GM12878 (cell line): Measurements from ENCODE around the gene MUSK. TPM values are rescaled to one million over a fixed set of nuclear protein-coding genes. Genes with fewer than 3 reads are reported as not detected.
A peak's percentile ranks its signal among the peaks of the same experiment; 100 is the strongest.

Experiments
- ATAC-seq: fragments of 200-7000 bp; cut with Tn5 transposase; 3 replicates; pipeline ENCODE4 v1.9.1; 2020; ENCODE audit warnings: mild to moderate bottlenecking, moderate library complexity
- BruUV-seq: library from RNA; stranded (reverse); fragments of 400-500 nt; replicated peaks from 2 replicates; lab custom pipeline; 2021; lab: Mats Ljungman, UMichigan
- CTCF ChIA-PET: fragments of 300-600 bp; sonication (Branson Sonifier 250); formaldehyde crosslinking; extraction: SDS; loops from one replicate; lab custom pipeline; 2021; ENCODE audit warnings: inconsistent platforms; lab: Yijun Ruan, JAX
- POLR2A ChIA-PET: fragments of 350-600 bp; formaldehyde crosslinking; extraction: SDS; loops from one replicate; lab custom pipeline; 2021; ENCODE audit warnings: inconsistent platforms; lab: Charles Lee
- RAD21 ChIA-PET: fragments of 300-600 bp; sonication (Branson Sonifier 250); formaldehyde crosslinking; loops from one replicate; lab custom pipeline; 2023; ENCODE audit warnings: antibody characterized with exemption; ENCODE audit not compliant: unreplicated experiment; lab: Charles Lee
- SMC1A ChIA-PET: fragments of 300-600 bp; sonication (Branson Sonifier 250); formaldehyde crosslinking; loops from one replicate; lab custom pipeline; 2023; ENCODE audit not compliant: unreplicated experiment, uncharacterized antibody; lab: Charles Lee
- DNase-seq: peaks from one replicate; pipeline ENCODE4 v3.0.0-alpha.2; 2011; ENCODE audit warnings: low read depth, low spot score
- FAIRE-seq: peaks from 3 replicates; lab custom pipeline; 2011; peaks lifted over from hg19 to GRCh38; lab: Jason Lieb, UNC
- H2AFZ ChIP-seq: 2 replicates; pipeline ENCODE4 v1.6.0; 2011; ENCODE audit warnings: low read depth, low read length, control low read depth; ENCODE audit not compliant: control insufficient read depth
- H3K27ac ChIP-seq: 2 replicates; pipeline ENCODE4 v1.5.1; 2011; ENCODE audit warnings: control low read depth; ENCODE audit not compliant: control insufficient read depth, insufficient read depth
- H3K27me3 ChIP-seq, 2 experiments: replicated peaks in 1 of 2; 2 replicates each; pipeline versions ENCODE4 v1.6.0 to v1.6.1; 2011; ENCODE audit warnings: low read length in 1 of 2; ENCODE audit not compliant: control insufficient read depth in 2 of 2, insufficient read depth in 2 of 2
- H3K36me3 ChIP-seq, 2 experiments: 2 replicates each; pipeline ENCODE4 v1.5.1; 2011; ENCODE audit warnings: low read length in 1 of 2; ENCODE audit not compliant: control insufficient read depth in 2 of 2, insufficient read depth in 2 of 2
- H3K4me1 ChIP-seq: 2 replicates; pipeline ENCODE4 v1.6.1; 2011; ENCODE audit warnings: mild to moderate bottlenecking, low read length, moderate library complexity, mixed read lengths; ENCODE audit not compliant: control insufficient read depth, insufficient read depth
- H3K4me2 ChIP-seq: 2 replicates; pipeline ENCODE4 v1.6.0; 2011; ENCODE audit warnings: control low read depth; ENCODE audit not compliant: control insufficient read depth, insufficient read depth
- H3K4me3 ChIP-seq: fragments of 200-600 bp; sonication (generic); 2 replicates; pipeline ENCODE4 v1.5.1; 2016
- H3K79me2 ChIP-seq: 2 replicates; pipeline ENCODE4 v1.6.0; 2011; ENCODE audit warnings: low read length; ENCODE audit not compliant: control insufficient read depth, insufficient read depth
- H3K9ac ChIP-seq: 2 replicates; pipeline ENCODE4 v1.8.0; 2011; ENCODE audit warnings: low read length, control low read depth, mixed read lengths; ENCODE audit not compliant: control insufficient read depth, insufficient read depth
- H3K9me3 ChIP-seq: replicated peaks from 3 replicates; pipeline ENCODE4 v1.5.1; 2011; ENCODE audit warnings: mild to moderate bottlenecking, low read length; ENCODE audit not compliant: control insufficient read depth, insufficient read depth
- H4K20me1 ChIP-seq: 2 replicates; pipeline ENCODE4 v1.6.0; 2011; ENCODE audit not compliant: control insufficient read depth, insufficient read depth
- ATF7 ChIP-seq: fragments of 450-650 bp; IDR thresholded peaks from 2 replicates; pipeline ENCODE4 v1.6.1; 2016; ENCODE audit warnings: low read depth, mild to moderate bottlenecking
- MTA2 ChIP-seq: fragments of 450-650 bp; IDR thresholded peaks from 2 replicates; pipeline ENCODE4 v1.6.1; 2016; ENCODE audit warnings: low read depth, mild to moderate bottlenecking, moderate library complexity
- NKRF ChIP-seq: fragments of 450-650 bp; conservative IDR thresholded peaks from 2 replicates; pipeline ENCODE4 v1.6.1; 2017; ENCODE audit warnings: mild to moderate bottlenecking, moderate library complexity
- WGBS: methylation state at CpG from one replicate; pipeline ENCODE4 v1.1.6; 2016; ENCODE audit warnings: low lambda C conversion rate; ENCODE audit not compliant: insufficient replicate concordance, insufficient coverage; ENCODE audit errors: missing lambda C conversion rate; 5-methylcytosine and 5-hydroxymethylcytosine counted together
- in situ Hi-C: fragments of 300-500 bp; cut with MboI; formaldehyde crosslinking; loops from 9 replicates; pipeline ENCODE4 v1.14.3; 2018; ENCODE audit warnings: mixed read lengths
- intact Hi-C: fragments of 100-400 bp; cut with micrococcal nuclease; formaldehyde crosslinking; loops from one replicate; pipeline ENCODE4 v1.14.2; 2022; ENCODE audit not compliant: unreplicated experiment
- polyA plus RNA-seq, 11 experiments: library from polyadenylated mRNA; depleted of rRNA in 4 of 11; unstranded in 6 of 11; stranded (reverse) in 5 of 11; fragments of >200 nt; fragmentation: Nextera tagmentation in 4 of 11; fragmentation: Illumina TruSeq in 1 of 11; extraction: Ambion mirVana in 4 of 11; extraction: Trizol in 1 of 11; gene quantifications; 1 replicate in 1 of 11; 2 replicates in 10 of 11; pipeline versions ENCODE4 v1.2.1 to v1.2.3, GENCODE V29; 2011 to 2016; ENCODE audit warnings: inconsistent platforms in 2 of 11, missing spikeins in 2 of 11, low read depth in 1 of 11
- total RNA-seq, 4 experiments: library from RNA; depleted of rRNA in 3 of 4; stranded (reverse); fragments of >200 nt in 3 of 4; fragmentation: Illumina TruSeq in 1 of 4; extraction: Trizol in 1 of 4; gene quantifications; 2 replicates each; pipeline versions ENCODE4 v1.2.1 to v1.2.3, GENCODE V29; 2013 to 2021

Gene MUSK
- total and polyA plus RNA-seq, 10 of the 15 experiments (the other 5 are each of a cell fraction or from before 2014, with no cell fraction given): 0.04 to 0.19 (median 0.10) TPM; not detected in 5

GRCh38 chr9:110746211-110746930 lies 77.8 kb downstream of the MUSK start:
- no peaks in the 10 kb centered on the region for H3K4me1 ChIP-seq
- ChIA-PET POLR2A (interaction anchor here (1.4 kb wide), 1 partner anchor 16 kb away, joined by 3 read pairs; no protein-coding TSS in a partner anchor), CTCF (interaction anchor here (0.9 to 1.7 kb wide), 2 partner anchors 55 to 160 kb away, joined by 3 to 7 read pairs; no protein-coding TSS in a partner anchor), SMC1A (interaction anchor here (0.8 to 1.2 kb wide), 5 partner anchors 17 to 91 kb away, joined by 3 read pairs; no protein-coding TSS in a partner anchor), RAD21 (interaction anchor here (0.6 to 1.8 kb wide), 3 partner anchors 13 to 290 kb away, joined by 3 to 5 read pairs (median 4); no protein-coding TSS in a partner anchor)
- no peaks in the 10 kb centered on the region for H3K36me3 ChIP-seq
- intact Hi-C loops (no loop called here), in situ Hi-C loops (no loop called here)
- H3K9ac ChIP-seq: no peak overlapping the region
- H3K9me3 ChIP-seq: no peaks in the 10 kb centered on the region
- DNase-seq (no peak), FAIRE-seq (no peak), ATAC-seq (peak; percentile 67)
- H3K27ac ChIP-seq: no peak overlapping the region
- BruUV-seq: no TSS peak
- 2% methylated on average over 4 of the region's 4 CpGs for WGBS
- TF ChIP-seq NKRF: no peak
- TF ChIP-seq ATF7: peak; percentile 14; the same call in 1 of the 2 replicates
- peak; percentile 70; the same call in 1 of the 2 replicates for TF ChIP-seq MTA2
- no peak overlapping the region for H3K4me2 ChIP-seq
- H2AFZ ChIP-seq: no peak overlapping the region
- no peaks in the 10 kb centered on the region for H4K20me1 ChIP-seq
- H3K4me3 ChIP-seq: no peak overlapping the region
- H3K27me3 ChIP-seq: no peaks in the 10 kb centered on the region
- H3K79me2 ChIP-seq: no peaks in the 10 kb centered on the region
